ENCODE data around the gene BLM. TPM values are rescaled to one million over a fixed set of nuclear protein-coding genes. Genes with fewer than 3 reads are reported as not detected.

Gene BLM
- polyA plus RNA-seq, 1 donor (not counting 4 experiments of a cell fraction or from before 2014, with no cell fraction given), result 4.4 TPM

DNA sequence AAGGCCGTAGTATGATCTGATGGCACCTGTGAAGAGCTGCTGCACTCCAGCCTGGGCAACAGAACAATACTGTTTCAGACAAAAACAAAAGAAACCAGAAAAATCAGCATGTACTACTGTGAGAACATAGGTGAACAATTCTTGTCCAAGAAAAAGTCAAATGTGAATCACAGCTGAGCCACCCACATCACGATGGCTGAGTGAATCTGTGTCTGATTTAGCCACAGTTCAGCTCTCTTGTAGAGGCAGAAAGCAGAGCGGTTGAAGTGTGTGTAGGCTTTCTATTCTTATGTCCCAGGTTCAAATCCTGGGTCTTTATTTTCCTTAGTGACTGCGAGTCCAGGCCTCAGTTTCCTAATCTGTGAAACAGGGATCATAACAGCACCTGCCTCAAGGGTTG lies 146.8 kb downstream of the BLM start:
- Histone ChIP-seq H3K27ac (ENCODE audit: control insufficient read depth, insufficient read depth, low read length) (peak overlapping the region; percentile 36), H3K9me3 (ENCODE audit: control insufficient read depth, low read depth, low read length) (no peaks in the 10 kb centered on the region), H4K20me1 (ENCODE audit: control insufficient read depth, extremely low read depth, insufficient read depth, low read length) (no peaks in the 10 kb centered on the region), H3K4me1 (ENCODE audit: control insufficient read depth, extremely low read depth, insufficient read depth, low read length) (peaks cover 28% of the 10 kb centered on the region), H3K9ac (ENCODE audit: control insufficient read depth, extremely low read depth, insufficient read depth, low read length) (no peak overlapping the region), H3K27me3 (ENCODE audit: control insufficient read depth, extremely low read depth, insufficient read depth, low read length) (no peaks in the 10 kb centered on the region), H3K9me1 (ENCODE audit: control insufficient read depth, extremely low read depth, insufficient read depth, low read length) (peaks cover under 1% of the 10 kb centered on the region), H3K79me2 (ENCODE audit: control insufficient read depth, insufficient read depth, low read length) (no peaks in the 10 kb centered on the region), H3K4me3 (ENCODE audit: control insufficient read depth in 2 of 3, extremely low read depth in 1 of 3, insufficient read depth in 2 of 3, low read depth in 1 of 3, low read length in 3 of 3) (no peak overlapping the region), H2AFZ (ENCODE audit: control insufficient read depth, low read length) (no peak overlapping the region), H3K36me3 (ENCODE audit: control insufficient read depth in 2 of 2, extremely low read depth in 1 of 2, insufficient read depth in 2 of 2, low read length in 2 of 2) (no peaks in the 10 kb centered on the region), H3K4me2 (ENCODE audit: control insufficient read depth, extremely low read depth, insufficient read depth, low read depth, low read length) (peak overlapping the region; percentile 16)
- no peak for TF ChIP-seq CTCF (optimal IDR thresholded peaks at IDR 0.05 in 1 of 3, IDR thresholded peaks at IDR 0.05 in 1 of 3, conservative IDR thresholded peaks at IDR 0.05 in 1 of 3; ENCODE audit: extremely low read depth in 1 of 3, insufficient read depth in 2 of 3, low read length in 3 of 3)
- TF ChIP-seq EZH2 (IDR thresholded peaks at IDR 0.05; ENCODE audit: low read length), result no peak
- dilution Hi-C loops (cut with MboI; ENCODE audit: extremely low pct_ligation_motif_present, low sequenced_read_pairs), result no loop called here
- DNase-seq (ENCODE audit: low read depth, low spot score) (no peak), FAIRE-seq (no peak)

DNA sequence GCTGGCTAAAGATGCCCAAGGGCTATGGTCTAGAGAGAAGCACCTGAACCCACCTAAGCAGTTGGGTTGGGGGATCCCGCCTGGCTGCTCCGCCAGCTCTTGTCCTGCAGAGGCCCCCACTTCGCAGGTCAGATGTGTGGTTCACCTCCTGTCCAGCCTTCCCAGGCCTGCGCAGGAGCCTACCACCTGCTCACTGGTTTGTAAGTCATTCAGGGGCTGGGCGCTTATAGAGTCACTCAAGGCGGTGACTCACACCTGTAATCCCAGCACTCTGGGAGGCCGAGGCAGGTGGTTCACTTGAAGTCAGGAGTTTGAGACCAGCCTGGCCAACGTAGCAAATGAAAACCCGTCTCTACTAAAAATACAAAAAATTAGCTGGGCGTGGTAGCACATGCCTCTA lies 147.4 kb downstream of the BLM start:
- no peak overlapping the region for H3K4me2 ChIP-seq (ENCODE audit: control insufficient read depth, extremely low read depth, insufficient read depth, low read depth, low read length)

More for the DNA sequence above, 147.4 kb downstream of the BLM start:
- DNase-seq (ENCODE audit: low read depth, low spot score) (no peak), FAIRE-seq (no peak)
- no peak overlapping the region for H3K27ac ChIP-seq (ENCODE audit: control insufficient read depth, insufficient read depth, low read length)
- dilution Hi-C loops (cut with MboI; ENCODE audit: extremely low pct_ligation_motif_present, low sequenced_read_pairs), result no loop called here
- peaks cover 34% of the 10 kb centered on the region for H3K4me1 ChIP-seq (ENCODE audit: control insufficient read depth, extremely low read depth, insufficient read depth, low read length)
- no peaks in the 10 kb centered on the region for H3K27me3 ChIP-seq (ENCODE audit: control insufficient read depth, extremely low read depth, insufficient read depth, low read length)
- TF ChIP-seq EZH2 (IDR thresholded peaks at IDR 0.05; ENCODE audit: low read length) (no peak), CTCF (optimal IDR thresholded peaks at IDR 0.05 in 1 of 3, IDR thresholded peaks at IDR 0.05 in 1 of 3, conservative IDR thresholded peaks at IDR 0.05 in 1 of 3; ENCODE audit: extremely low read depth in 1 of 3, insufficient read depth in 2 of 3, low read length in 3 of 3) (no peak)
- no peaks in the 10 kb centered on the region for H3K36me3 ChIP-seq (ENCODE audit: control insufficient read depth in 2 of 2, extremely low read depth in 1 of 2, insufficient read depth in 2 of 2, low read length in 2 of 2)
- H3K9me1 ChIP-seq (ENCODE audit: control insufficient read depth, extremely low read depth, insufficient read depth, low read length), result peaks cover 5% of the 10 kb centered on the region
- no peaks in the 10 kb centered on the region for H3K9me3 ChIP-seq (ENCODE audit: control insufficient read depth, low read depth, low read length)
- no peaks in the 10 kb centered on the region for H3K79me2 ChIP-seq (ENCODE audit: control insufficient read depth, insufficient read depth, low read length)
- H3K9ac ChIP-seq (ENCODE audit: control insufficient read depth, extremely low read depth, insufficient read depth, low read length), result no peak overlapping the region
- no peak overlapping the region for H3K4me3 ChIP-seq (ENCODE audit: control insufficient read depth in 2 of 3, extremely low read depth in 1 of 3, insufficient read depth in 2 of 3, low read depth in 1 of 3, low read length in 3 of 3)
- H2AFZ ChIP-seq (ENCODE audit: control insufficient read depth, low read length), result no peak overlapping the region
- H4K20me1 ChIP-seq (ENCODE audit: control insufficient read depth, extremely low read depth, insufficient read depth, low read length), result no peaks in the 10 kb centered on the region

Data from keratinocyte (primary cell).